Kidney capillary endothelial cell (primary cell): ENCODE measurements around the gene PPP1R15B.

Experiments used
- DNase-seq: peaks from one replicate; pipeline ENCODE4 v3.0.0-alpha.2; 2018; ENCODE audit warnings: low spot score

PPP1R15B gene

DNA sequence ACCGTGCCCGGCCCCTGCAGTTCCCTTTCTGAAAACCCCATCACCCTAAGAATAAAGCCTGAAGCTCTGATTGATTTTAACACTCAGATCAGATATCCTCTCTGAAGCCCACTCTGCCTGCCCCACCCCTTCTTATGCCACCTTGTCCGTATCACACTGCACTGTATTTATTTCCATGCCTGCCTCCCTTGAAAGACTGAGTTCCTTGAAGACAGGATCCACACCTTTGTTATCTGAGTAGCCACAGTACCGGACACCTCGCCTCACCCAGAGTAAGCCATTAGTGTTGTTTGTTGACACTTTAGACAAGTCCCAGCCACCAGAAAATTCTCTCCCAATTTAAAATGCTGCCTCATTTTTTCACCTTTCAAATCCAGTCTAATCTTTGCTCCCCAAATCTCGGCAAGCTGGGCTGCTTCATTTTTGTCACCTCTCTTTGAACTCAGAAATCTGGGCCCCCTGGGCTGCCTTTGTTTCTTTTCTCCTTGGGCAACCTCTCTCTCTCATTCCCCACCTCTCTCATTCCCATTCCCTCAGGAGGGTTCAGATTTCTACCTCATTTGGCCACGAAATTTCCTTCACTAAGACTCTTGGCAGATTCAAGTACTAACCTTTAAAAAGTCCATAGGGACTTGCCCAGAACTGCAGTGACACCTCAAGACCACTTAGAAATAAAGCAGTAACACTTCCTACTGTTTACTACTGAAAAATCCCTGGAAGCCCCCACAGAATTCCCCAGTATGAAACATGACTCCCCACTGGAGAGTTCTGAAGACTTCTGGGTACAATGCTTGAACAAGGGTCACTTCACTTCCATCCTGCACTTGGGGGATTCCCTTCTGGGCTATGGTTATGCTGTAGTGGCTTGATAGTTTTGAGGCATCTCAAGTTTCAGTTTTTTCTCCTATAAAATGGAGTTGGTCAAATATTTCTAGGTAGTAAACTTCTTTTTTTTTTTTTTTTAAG, 8.7 kb upstream of the PPP1R15B start:
- DNase-seq = no peak

GRCh38 chr1:204419064-204419403, 7.4 kb upstream of the PPP1R15B start:
- no peak for DNase-seq

DNA sequence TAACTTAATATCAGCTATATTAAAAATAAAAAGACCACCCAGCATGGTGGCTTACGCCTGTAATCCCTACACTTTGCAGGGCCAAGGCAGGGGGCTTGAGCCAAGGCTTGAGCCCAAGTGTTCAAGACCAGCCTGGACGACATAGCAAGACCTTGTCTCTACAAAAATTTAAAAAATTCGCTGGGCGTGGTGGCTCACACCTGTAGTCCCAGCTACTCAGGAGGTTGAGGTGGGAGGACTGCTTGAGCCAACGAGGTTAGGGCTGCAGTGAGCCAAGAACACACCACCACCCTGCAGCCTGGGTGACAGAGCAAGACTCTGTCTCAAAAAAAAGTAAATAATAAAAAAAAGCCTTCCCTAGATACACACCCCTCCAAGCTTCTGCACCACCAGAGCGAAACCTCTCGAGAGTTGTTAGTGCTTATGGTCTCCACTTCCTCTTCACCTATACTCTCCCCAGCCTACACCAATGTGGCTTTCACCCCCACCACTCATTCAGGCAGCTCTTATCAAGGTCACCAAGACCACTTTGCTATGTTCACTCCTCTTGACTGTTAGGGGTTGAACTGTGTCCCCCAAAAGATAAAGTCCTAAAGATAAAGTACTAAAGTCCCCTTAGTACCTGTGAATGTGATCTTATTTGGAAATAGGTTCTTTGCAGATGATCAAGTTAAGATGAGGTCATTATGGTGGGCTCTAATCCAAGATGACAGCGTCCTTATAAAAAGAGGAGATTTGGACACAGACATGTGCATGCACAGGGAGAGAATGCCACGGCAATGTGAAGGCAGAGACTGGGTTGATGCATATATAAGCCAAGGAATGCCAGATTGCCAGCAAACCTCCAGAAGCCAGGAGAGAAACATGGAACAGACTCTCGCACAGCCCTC, 6.8 kb upstream of the PPP1R15B start:
- no peak for DNase-seq

DNA sequence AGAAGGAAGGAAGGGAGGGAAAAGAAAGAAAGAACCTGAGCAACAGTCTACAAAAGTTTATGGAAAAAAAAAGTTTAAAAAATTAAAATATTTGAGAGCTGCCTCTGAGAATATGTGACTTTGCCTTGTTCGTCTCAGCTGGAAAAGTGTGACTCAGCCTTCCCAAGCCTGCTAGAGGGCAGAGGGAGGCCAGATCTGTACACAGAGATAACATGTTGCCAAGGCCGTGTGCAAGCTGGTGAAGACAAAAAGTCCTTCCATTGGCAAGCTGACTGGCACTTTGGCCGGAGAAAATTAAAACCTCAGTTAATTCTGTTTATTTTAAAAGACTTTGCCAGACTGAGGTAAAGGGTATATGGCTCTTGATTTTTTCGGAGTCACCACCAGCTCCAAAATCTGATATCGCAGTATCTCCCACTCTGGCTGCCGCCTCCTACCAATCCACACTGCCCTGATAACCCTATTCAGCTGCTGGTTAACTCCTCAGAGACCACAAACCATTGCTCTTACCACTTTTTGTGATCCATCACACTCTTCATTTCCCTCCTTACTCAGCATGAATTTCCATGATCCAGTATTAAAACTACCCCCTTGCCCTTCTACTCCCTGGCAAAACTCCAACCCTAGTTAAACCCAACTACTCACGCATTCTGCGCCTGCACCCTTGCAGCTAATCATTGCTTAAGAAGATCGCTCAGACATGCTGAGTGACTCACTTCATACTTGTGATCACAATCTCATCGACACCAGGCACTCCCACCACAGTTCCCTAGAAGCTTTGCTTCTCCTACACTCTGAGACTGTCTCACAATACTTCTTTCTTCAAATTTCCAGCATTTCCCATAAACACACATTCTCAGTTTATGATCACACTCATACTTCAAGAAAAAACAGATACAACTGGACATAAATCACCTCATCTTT, 5.7 kb upstream of the PPP1R15B start:
- no peak for DNase-seq

GRCh38 chr1:204416589-204417073, 5.0 kb upstream of the PPP1R15B start:
- no peak for DNase-seq

DNA sequence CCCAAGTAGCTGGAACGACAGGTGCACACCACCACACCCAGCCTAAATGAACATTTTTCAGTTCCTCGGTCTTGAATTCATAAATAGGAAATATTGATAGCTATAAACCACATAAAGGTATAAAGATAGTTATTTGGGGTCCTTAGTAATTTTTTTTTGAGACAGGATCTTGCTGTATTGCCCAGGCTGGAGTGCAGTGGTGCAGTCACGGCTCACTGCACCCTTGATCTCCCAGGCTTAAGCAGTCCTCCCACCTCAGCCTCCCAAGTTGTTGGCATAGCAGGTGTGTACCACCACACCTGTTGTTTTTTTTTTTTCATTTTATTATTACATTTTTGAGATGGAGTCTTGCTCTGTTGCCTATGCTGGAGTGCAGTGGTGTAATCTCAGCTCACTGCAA, 3.7 kb upstream of the PPP1R15B start:
- no peak for DNase-seq

- no peak for DNase-seq
These were observed 2.4 kb upstream of the PPP1R15B start for GRCh38 chr1:204414016-204414415.

DNA sequence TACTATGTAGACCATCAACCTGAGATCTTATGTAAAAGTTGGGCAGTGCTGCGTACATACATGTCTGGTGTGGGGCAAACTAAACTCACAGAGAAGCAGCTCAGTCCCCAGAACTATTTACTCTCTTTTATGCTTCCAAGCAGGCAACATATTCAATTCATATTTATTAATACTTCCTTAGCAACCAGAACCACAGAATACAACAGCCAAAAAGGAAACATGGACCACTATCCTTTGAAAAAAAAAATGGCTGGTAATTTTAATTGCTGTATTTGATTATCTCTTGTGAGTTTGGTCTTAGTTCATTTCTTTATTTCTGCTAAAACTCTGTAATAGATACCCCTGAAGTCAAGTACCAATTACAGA, 1.5 kb upstream of the PPP1R15B start:
- no peak for DNase-seq

- DNase-seq = no peak
These were observed 748 bp downstream of the PPP1R15B start for GRCh38 chr1:204410688-204411450.

- DNase-seq = no peak
These were observed 1.6 kb downstream of the PPP1R15B start for GRCh38 chr1:204409836-204410687.

DNA sequence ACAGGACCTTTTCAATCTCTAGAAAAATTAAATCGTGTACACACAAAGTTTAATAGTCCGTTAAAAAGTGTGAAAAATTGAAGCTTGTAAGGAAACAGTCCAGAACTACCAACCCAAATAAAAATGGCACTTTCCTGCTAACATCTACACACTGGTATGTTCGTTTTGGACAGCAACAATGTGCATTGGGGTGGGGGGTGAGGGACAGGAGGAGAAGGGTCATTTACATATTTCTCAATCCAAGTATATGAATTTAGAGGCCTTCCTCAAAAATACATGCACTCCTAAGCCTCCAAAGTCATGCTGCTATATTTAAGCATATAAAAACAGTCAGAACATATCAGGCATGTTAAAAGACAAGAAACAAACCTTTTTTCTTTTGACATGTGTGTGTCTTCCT, 2.5 kb downstream of the PPP1R15B start:
- DNase-seq = no peak

DNA sequence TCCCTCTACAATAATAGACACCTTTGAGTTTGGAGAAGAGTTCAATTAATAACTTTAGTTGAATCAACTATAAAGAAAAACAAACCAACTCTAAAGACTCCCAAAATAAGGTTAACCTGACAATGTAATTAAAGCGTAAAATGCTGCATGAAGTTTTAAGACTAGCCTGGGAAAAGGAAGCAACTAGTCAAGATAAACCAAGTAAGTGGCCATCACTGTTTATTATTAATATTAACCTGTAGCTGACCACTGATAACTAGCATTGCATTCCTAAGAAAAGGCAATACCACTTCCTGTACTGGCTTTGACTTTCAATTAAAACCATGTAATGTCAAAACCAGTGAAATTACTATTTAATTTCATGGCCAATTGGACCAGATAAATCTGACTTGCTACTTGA, 3.0 kb downstream of the PPP1R15B start:
- no peak for DNase-seq

- no peak for DNase-seq
These were observed 3.5 kb downstream of the PPP1R15B start for GRCh38 chr1:204408074-204408507.

- DNase-seq = no peak
These were observed 4.2 kb downstream of the PPP1R15B start for GRCh38 chr1:204407295-204407971.

GRCh38 chr1:204406621-204407020, 5.0 kb downstream of the PPP1R15B start:
- no peak for DNase-seq

DNA sequence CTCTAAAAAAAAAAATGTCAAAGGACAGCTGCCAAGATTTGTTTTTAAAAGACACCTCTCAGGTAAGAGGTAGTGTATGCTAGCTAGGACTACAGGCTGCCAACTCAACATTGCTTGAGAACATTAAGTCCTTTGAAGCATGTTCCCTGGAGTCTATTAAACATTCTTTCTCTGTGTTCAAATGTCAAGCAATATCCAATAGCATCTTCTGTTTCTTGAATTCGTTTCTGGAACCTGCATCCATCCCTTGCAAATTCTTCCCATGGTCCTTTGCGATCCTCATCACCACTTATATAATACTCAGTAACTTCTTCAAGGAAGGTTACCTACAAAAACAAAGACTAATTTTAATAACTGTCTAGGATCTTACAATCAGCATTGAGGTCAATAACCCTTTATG, 5.6 kb downstream of the PPP1R15B start:
- no peak for DNase-seq

DNA sequence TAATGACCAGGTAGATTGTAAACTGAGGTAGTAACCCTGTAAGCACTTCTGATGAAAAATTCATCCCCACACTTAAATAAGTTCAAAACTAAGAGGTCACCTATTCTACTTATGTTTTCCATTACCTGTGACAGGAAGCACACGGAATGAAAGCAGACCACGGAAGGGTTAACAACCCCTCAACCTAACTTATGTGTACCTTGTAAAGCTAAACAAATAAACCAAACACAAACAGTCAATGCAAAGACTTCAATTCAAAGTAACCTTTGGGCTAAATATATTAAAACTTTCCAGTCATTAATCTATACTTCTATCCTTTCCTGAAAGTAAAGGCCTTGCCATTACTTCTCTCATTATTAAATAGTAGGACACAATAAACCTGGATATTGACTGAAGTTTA, 7.0 kb downstream of the PPP1R15B start:
- no peak for DNase-seq

- no peak for DNase-seq
These were observed 9.2 kb downstream of the PPP1R15B start for GRCh38 chr1:204402391-204402790.

- DNase-seq = no peak
These were observed 9.9 kb downstream of the PPP1R15B start for GRCh38 chr1:204401730-204402129.
